IPS-18a (cell line): ENCODE results near the gene SUFU.

Experiments used
- H3K27ac ChIP-seq: one replicate; pipeline ENCODE4 v1.5.1; 2013; ENCODE audit warnings: low read length
- H3K27me3 ChIP-seq: one replicate; pipeline ENCODE4 v1.6.1; 2013; ENCODE audit warnings: mild to moderate bottlenecking, low read length; ENCODE audit not compliant: control insufficient read depth, insufficient read depth
- H3K36me3 ChIP-seq: one replicate; pipeline ENCODE4 v1.6.1; 2013; ENCODE audit warnings: low read depth, low read length; ENCODE audit not compliant: control insufficient read depth
- H3K4me1 ChIP-seq: one replicate; pipeline ENCODE4 v1.6.1; 2013; ENCODE audit warnings: low read depth, low read length; ENCODE audit not compliant: control insufficient read depth
- H3K4me3 ChIP-seq: one replicate; pipeline ENCODE4 v1.5.1; 2013; ENCODE audit warnings: low read length
- H3K9ac ChIP-seq: one replicate; pipeline ENCODE4 v1.6.1; 2013; ENCODE audit warnings: mild to moderate bottlenecking, low read length, moderate library complexity
- H3K9me3 ChIP-seq: one replicate; pipeline ENCODE4 v1.6.1; 2013; ENCODE audit warnings: low read depth, low read length; ENCODE audit not compliant: control insufficient read depth

SUFU gene

GRCh38 chr10:102504179-102504975 lies 605 bp downstream of the SUFU start:
- Histone ChIP-seq H3K27me3 (peaks cover 11% of the 10 kb centered on the region), H3K4me3 (peak overlapping the region; percentile 89), H3K27ac (no peak overlapping the region), H3K4me1 (peaks cover 6% of the 10 kb centered on the region), H3K36me3 (peaks cover 4% of the 10 kb centered on the region), H3K9me3 (no peaks in the 10 kb centered on the region), H3K9ac (peak overlapping the region; percentile 51)

- peak overlapping the region; percentile 51 for H3K9ac ChIP-seq
Measured at GRCh38 chr10:102504976-102505300, 1.2 kb downstream of the SUFU start.

GRCh38 chr10:102505462-102506115 lies 1.8 kb downstream of the SUFU start:
- no peaks in the 10 kb centered on the region for H3K9me3 ChIP-seq
- H3K4me3 ChIP-seq = peak overlapping the region; percentile 89
- peaks cover 6% of the 10 kb centered on the region for H3K4me1 ChIP-seq

More at GRCh38 chr10:102504976-102505300, 1.2 kb downstream of the SUFU start:
- Histone ChIP-seq H3K27me3 (peaks cover 11% of the 10 kb centered on the region), H3K4me3 (peak overlapping the region; percentile 89), H3K27ac (no peak overlapping the region), H3K36me3 (peaks cover 6% of the 10 kb centered on the region), H3K9me3 (no peaks in the 10 kb centered on the region), H3K4me1 (peaks cover 6% of the 10 kb centered on the region)

GRCh38 chr10:102507521-102507920 lies 3.7 kb downstream of the SUFU start:
- H3K4me3 ChIP-seq = no peak overlapping the region
- H3K27ac ChIP-seq = no peak overlapping the region
- peaks cover 11% of the 10 kb centered on the region for H3K27me3 ChIP-seq
- no peak overlapping the region for H3K9ac ChIP-seq
- no peaks in the 10 kb centered on the region for H3K9me3 ChIP-seq
- peaks cover 14% of the 10 kb centered on the region for H3K36me3 ChIP-seq
- peaks cover 6% of the 10 kb centered on the region for H3K4me1 ChIP-seq

More at GRCh38 chr10:102505462-102506115, 1.8 kb downstream of the SUFU start:
- no peak overlapping the region for H3K27ac ChIP-seq
- H3K9ac ChIP-seq = no peak overlapping the region
- H3K36me3 ChIP-seq = peaks cover 6% of the 10 kb centered on the region
- H3K27me3 ChIP-seq = peaks cover 11% of the 10 kb centered on the region

- H3K4me1 ChIP-seq = peaks cover under 1% of the 10 kb centered on the region
- H3K27me3 ChIP-seq = peaks cover 11% of the 10 kb centered on the region
- no peaks in the 10 kb centered on the region for H3K9me3 ChIP-seq
- H3K36me3 ChIP-seq = peaks cover 15% of the 10 kb centered on the region
- H3K4me3 ChIP-seq = no peak overlapping the region
- H3K27ac ChIP-seq = no peak overlapping the region
- H3K9ac ChIP-seq = no peak overlapping the region
Measured at GRCh38 chr10:102508506-102508905, 4.7 kb downstream of the SUFU start.

GRCh38 chr10:102509387-102509786 lies 5.6 kb downstream of the SUFU start:
- Histone ChIP-seq H3K27ac (no peak overlapping the region), H3K9ac (no peak overlapping the region), H3K4me3 (no peak overlapping the region), H3K27me3 (peaks cover 11% of the 10 kb centered on the region), H3K9me3 (no peaks in the 10 kb centered on the region), H3K4me1 (no peaks in the 10 kb centered on the region), H3K36me3 (peaks cover 15% of the 10 kb centered on the region)

GRCh38 chr10:102511583-102512274 lies 8.0 kb downstream of the SUFU start:
- Histone ChIP-seq H3K4me3 (no peak overlapping the region), H3K9me3 (no peaks in the 10 kb centered on the region), H3K36me3 (peaks cover 15% of the 10 kb centered on the region), H3K27me3 (no peaks in the 10 kb centered on the region), H3K4me1 (no peaks in the 10 kb centered on the region), H3K9ac (no peak overlapping the region), H3K27ac (no peak overlapping the region)

- H3K36me3 ChIP-seq = peaks cover 9% of the 10 kb centered on the region
Measured at GRCh38 chr10:102514487-102515311, 10.9 kb downstream of the SUFU start.

GRCh38 chr10:102515724-102516123 lies 12.0 kb downstream of the SUFU start:
- H3K27ac ChIP-seq = no peak overlapping the region
- H3K36me3 ChIP-seq = peaks cover 9% of the 10 kb centered on the region

More at GRCh38 chr10:102514487-102515311, 10.9 kb downstream of the SUFU start:
- Histone ChIP-seq H3K27ac (no peak overlapping the region), H3K4me3 (no peak overlapping the region), H3K9ac (no peak overlapping the region), H3K9me3 (no peaks in the 10 kb centered on the region), H3K27me3 (no peaks in the 10 kb centered on the region), H3K4me1 (no peaks in the 10 kb centered on the region)

GRCh38 chr10:102517553-102517952 lies 13.8 kb downstream of the SUFU start:
- Histone ChIP-seq H3K36me3 (peaks cover under 1% of the 10 kb centered on the region), H3K4me1 (no peaks in the 10 kb centered on the region), H3K27ac (no peak overlapping the region), H3K4me3 (no peak overlapping the region), H3K9me3 (no peaks in the 10 kb centered on the region), H3K27me3 (no peaks in the 10 kb centered on the region), H3K9ac (no peak overlapping the region)

More at GRCh38 chr10:102515724-102516123, 12.0 kb downstream of the SUFU start:
- Histone ChIP-seq H3K27me3 (no peaks in the 10 kb centered on the region), H3K4me1 (no peaks in the 10 kb centered on the region), H3K9me3 (no peaks in the 10 kb centered on the region), H3K9ac (no peak overlapping the region), H3K4me3 (no peak overlapping the region)
